IPS-18a (cell line): ENCODE data around the gene USP48.
"Not testable (repeated sequence)": the region's sequence is repeated elsewhere in the genome, so short reads cannot be mapped to it uniquely, and the experiment has no call there.

ENCODE experiments used
- H3K27ac ChIP-seq: one replicate; pipeline ENCODE4 v1.5.1; 2013; ENCODE audit warnings: low read length
- H3K27me3 ChIP-seq: one replicate; pipeline ENCODE4 v1.6.1; 2013; ENCODE audit warnings: mild to moderate bottlenecking, low read length; ENCODE audit not compliant: control insufficient read depth, insufficient read depth
- H3K36me3 ChIP-seq: one replicate; pipeline ENCODE4 v1.6.1; 2013; ENCODE audit warnings: low read depth, low read length; ENCODE audit not compliant: control insufficient read depth
- H3K4me1 ChIP-seq: one replicate; pipeline ENCODE4 v1.6.1; 2013; ENCODE audit warnings: low read depth, low read length; ENCODE audit not compliant: control insufficient read depth
- H3K4me3 ChIP-seq: one replicate; pipeline ENCODE4 v1.5.1; 2013; ENCODE audit warnings: low read length
- H3K9ac ChIP-seq: one replicate; pipeline ENCODE4 v1.6.1; 2013; ENCODE audit warnings: mild to moderate bottlenecking, low read length, moderate library complexity
- H3K9me3 ChIP-seq: one replicate; pipeline ENCODE4 v1.6.1; 2013; ENCODE audit warnings: low read depth, low read length; ENCODE audit not compliant: control insufficient read depth

Gene USP48

DNA sequence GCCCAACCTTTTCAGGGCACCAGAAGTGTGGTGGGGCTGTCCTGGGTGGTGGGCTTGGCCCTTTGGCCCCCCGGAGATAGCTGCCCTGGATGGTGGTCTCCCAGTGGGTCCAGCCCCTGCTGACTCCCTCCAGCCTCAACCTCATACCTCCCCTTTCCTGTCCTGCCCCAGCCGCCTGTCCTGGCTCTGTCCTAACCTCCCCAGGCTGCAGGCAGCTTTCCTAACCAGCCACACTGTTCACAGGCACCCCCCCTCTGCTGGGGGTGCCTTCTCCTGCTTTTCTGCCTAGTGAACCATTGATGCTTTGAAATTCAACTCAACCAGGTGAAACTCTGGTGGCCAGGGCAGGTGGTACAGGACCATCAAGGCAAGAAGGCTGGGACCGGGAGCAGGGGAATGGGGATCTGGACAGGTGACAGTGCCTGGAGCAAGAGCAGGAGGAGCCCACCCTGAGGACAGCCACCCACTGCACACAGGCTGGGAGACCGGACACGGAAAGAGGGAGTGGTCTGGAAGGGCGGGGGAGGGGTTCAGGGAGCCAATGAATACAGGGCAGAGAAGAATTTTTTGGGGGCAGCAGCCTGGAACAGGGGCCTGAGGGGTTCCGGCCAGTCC is 149.7 kb downstream of the USP48 start:
- Histone ChIP-seq H3K4me3 (no peak overlapping the region), H3K9me3 (no peaks in the 10 kb centered on the region), H3K27ac (no peak overlapping the region), H3K27me3 (no peaks in the 10 kb centered on the region), H3K4me1 (peaks cover 10% of the 10 kb centered on the region), H3K36me3 (no peaks in the 10 kb centered on the region), H3K9ac (no peak overlapping the region)

DNA sequence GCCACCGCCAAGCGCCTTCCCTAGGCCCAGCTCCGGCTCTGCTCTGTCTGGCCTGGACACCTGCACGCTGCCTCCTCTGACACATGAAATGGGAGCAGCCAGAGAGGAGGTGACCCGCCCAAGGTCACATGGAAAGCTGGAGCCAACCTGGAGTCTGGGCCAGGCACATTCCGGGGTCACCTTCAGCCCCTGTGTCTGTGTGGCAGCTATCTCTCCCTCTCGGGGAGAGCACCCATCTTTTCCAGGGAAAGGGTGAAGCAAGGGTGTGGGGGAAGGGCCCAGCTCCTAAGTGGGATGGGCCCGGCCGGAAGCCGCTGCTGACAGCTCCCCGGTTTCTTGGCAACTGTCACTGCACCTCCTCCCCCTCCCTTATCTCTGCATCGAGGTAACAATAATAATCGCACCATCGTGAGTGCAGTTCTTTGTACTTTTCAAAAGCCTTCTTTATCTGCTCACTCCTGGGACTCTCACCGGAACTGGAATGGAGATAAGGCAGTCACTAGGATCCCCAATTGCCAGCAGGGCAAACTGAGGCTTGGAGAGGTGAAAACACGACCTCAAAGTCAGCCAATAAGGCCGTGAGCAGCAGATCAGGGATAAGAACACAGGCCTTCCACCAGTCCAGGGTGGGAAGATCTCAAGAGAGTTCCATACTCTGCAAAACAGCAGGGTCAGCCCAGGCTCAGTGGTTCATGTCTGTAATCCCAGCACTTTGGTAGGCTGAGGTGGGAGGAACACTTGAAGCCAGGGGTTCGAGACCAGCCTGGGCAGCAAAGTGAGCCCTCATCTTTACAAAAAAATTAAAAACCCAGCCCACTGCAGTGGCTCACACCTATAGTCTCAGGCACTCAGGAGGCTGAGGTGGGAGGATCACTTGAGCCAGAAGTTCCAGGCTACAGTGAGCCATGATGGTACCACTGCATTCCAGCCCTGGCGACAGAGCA is 150.7 kb downstream of the USP48 start:
- Histone ChIP-seq H3K27ac (no peak overlapping the region), H3K36me3 (no peaks in the 10 kb centered on the region), H3K9ac (no peak overlapping the region)

DNA sequence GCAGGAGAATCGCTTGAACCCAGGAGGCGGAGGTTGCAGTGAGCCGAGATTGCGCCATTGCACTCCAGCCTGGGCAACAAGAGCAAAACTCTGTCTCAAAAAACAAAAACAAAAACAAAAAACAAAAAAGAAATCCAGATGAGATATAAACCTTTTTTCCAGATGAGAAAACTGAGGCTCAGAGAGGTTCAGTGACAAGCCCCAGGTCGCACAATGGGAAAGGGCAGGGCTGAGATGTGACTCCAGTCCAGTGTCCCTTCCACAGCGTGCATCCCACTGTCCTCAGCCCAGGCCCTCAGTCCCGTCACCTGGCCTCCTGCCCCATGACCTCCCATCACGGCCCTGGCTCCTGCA is 151.4 kb downstream of the USP48 start:
- not testable (repeated sequence) for H3K4me1 ChIP-seq, H3K9ac ChIP-seq, H3K27me3 ChIP-seq, H3K36me3 ChIP-seq, H3K9me3 ChIP-seq, H3K27ac ChIP-seq, H3K4me3 ChIP-seq

More for the DNA sequence above, 150.7 kb downstream of the USP48 start:
- Histone ChIP-seq H3K9me3 (no peaks in the 10 kb centered on the region), H3K4me3 (no peak overlapping the region), H3K4me1 (peaks cover 10% of the 10 kb centered on the region), H3K27me3 (no peaks in the 10 kb centered on the region)

DNA sequence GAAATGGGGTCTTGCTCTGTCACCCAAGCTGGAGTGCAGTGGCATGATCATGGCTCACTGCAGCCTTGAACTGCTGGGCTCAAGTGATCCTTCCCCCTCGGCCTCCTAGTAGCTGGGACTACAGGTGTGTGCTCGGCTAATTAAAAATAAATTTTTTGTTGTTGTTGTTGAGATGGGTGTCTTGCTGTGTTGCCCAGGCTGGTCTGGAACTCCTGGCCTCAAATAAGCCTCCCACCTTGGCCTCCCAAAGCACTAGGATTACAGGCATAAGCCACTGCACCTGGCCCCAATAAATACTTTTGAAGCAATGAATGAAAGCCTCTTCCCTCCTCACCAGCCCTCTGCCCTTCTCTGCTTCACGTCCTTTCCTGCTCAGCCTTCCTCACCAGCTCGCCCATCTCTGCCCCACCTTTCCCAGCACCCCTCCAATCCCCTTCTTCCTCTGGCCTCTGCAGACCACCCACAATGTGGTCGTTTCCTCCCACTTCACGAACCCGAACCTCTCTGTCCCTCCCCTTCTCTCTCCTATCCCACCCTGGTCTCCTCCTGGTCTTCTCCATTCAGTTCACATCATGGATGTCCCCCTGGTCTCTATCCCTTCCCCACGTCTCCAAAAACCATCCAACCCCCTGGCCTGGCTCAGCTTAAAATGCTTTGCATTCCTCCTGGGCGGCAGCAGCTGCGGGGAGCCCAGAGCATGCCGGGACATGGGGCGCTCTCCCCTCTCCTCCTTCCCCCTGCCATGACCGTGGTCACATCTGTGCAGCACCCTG is 152.2 kb downstream of the USP48 start:
- H3K9me3 ChIP-seq: no peaks in the 10 kb centered on the region
- H3K27me3 ChIP-seq: no peaks in the 10 kb centered on the region
- no peak overlapping the region for H3K9ac ChIP-seq
- H3K36me3 ChIP-seq: no peaks in the 10 kb centered on the region
- H3K4me3 ChIP-seq: no peak overlapping the region
- H3K4me1 ChIP-seq: peaks cover 10% of the 10 kb centered on the region
- no peak overlapping the region for H3K27ac ChIP-seq

DNA sequence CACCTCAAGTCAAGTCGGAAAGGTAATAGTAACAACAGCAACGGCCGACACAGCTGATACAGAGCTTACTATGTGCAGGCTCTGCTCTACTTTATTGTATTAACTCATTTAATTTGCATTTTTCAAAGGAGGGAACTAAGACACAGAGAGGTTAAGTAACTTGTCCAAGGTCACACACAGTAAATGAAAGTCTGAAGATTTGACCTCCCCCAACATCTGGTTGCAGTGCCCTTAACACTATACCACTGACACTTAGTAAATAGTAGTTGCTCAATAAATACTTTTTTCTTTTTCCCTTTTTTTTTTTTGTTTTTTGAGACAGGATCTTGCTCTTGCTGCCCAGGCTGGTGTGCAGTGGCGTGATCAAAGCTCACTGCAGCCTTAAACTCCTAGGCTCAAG is 153.0 kb downstream of the USP48 start:
- Histone ChIP-seq H3K9me3 (no peaks in the 10 kb centered on the region), H3K4me3 (no peak overlapping the region), H3K36me3 (no peaks in the 10 kb centered on the region), H3K27me3 (no peaks in the 10 kb centered on the region), H3K9ac (no peak overlapping the region), H3K27ac (no peak overlapping the region), H3K4me1 (peaks cover 10% of the 10 kb centered on the region)

DNA sequence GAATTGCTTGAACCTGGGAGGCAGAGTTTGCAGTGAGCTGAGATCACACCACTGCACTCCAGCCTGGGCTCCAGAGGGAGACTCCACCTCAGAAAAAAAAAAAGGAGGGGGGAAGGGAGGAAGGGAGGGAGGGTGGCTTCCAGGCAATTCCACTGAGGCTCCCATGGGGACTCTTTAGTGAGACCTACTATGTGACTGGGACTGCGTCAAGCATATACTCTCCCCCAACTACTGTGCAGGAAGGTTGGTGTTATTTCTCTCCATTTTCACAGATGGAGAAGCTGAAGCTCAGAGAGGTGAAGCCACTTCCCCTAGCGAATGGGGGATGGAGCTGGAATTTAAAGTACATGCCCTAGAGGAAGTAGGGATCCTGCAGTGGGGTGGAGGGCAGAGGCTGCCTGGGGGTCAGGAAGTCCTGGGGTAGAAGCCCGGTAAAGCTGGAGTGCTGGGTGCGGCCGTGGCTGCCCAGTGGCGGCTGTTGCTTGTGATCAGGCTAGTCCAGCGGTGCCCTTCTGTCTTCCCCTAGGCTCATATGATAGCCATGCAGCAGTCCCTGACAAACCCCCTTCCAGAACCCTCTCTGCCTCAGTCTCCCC is 154.1 kb downstream of the USP48 start:
- H3K4me1 ChIP-seq: peaks cover 10% of the 10 kb centered on the region
- H3K4me3 ChIP-seq: no peak overlapping the region
- no peaks in the 10 kb centered on the region for H3K36me3 ChIP-seq
- no peak overlapping the region for H3K9ac ChIP-seq
- no peaks in the 10 kb centered on the region for H3K9me3 ChIP-seq
- H3K27me3 ChIP-seq: no peaks in the 10 kb centered on the region
- H3K27ac ChIP-seq: no peak overlapping the region
